K562 (cell line): ENCODE measurements around the gene RNF19B. TPM values are rescaled to one million over a fixed set of nuclear protein-coding genes. Genes with fewer than 3 reads are reported as not detected.

Source experiments
- BACH1 ChIP-seq: fragments of 200-800 bp; sonication (Bioruptor generic); IDR thresholded peaks from 2 replicates; pipeline ENCODE4 v1.6.1; 2016; ENCODE audit warnings: missing genetic modification characterization, missing compliant biosample characterization
- BCOR ChIP-seq: fragments of 450-650 bp; IDR thresholded peaks from 2 replicates; pipeline ENCODE4 v1.6.1; 2016
- CBFA2T3 ChIP-seq: fragments of 450-650 bp; IDR thresholded peaks from 2 replicates; pipeline ENCODE4 v1.6.1; 2017
- DIDO1 ChIP-seq: fragments of 450-650 bp; IDR thresholded peaks from 2 replicates; pipeline ENCODE4 v1.6.1; 2016; ENCODE audit warnings: low read depth, missing biosample characterization, missing genetic modification characterization
- FOXK2 ChIP-seq, 2 experiments: fragments of 450-650 bp; IDR thresholded peaks in 1 of 2; conservative IDR thresholded peaks in 1 of 2; 2 replicates each; pipeline ENCODE4 v1.6.1; 2016; ENCODE audit warnings: low read depth in 2 of 2, mild to moderate bottlenecking in 1 of 2
- GTF2E2 ChIP-seq: fragments of 200-800 bp; sonication (Bioruptor generic); IDR thresholded peaks from 2 replicates; pipeline ENCODE4 v1.6.1; 2016; ENCODE audit warnings: missing genetic modification characterization, missing compliant biosample characterization
- HDAC1 ChIP-seq, 2 experiments: fragments of 450-650 bp; IDR thresholded peaks; 2 replicates each; pipeline ENCODE4 v1.6.1; 2016 to 2017; ENCODE audit warnings: inconsistent platforms in 1 of 2, mild to moderate bottlenecking in 1 of 2, moderate library complexity in 1 of 2
- HDGF ChIP-seq: fragments of 450-650 bp; IDR thresholded peaks from 2 replicates; pipeline ENCODE4 v1.6.1; 2016
- MBD2 ChIP-seq: sonication (generic); IDR thresholded peaks from 2 replicates; pipeline ENCODE4 v1.6.1; 2016; ENCODE audit warnings: low read depth, borderline replicate concordance
- NFIX ChIP-seq: fragments of 250-450 bp; sonication (Bioruptor Pico); IDR thresholded peaks from 2 replicates; pipeline ENCODE4 v1.4.0; 2020; ENCODE audit warnings: low read depth, mild to moderate bottlenecking, moderate library complexity
- PHF20 ChIP-seq: fragments of 450-650 bp; IDR thresholded peaks from 2 replicates; pipeline ENCODE4 v1.6.1; 2018; ENCODE audit not compliant: partially characterized antibody
- PRMT5 ChIP-seq: sonication (generic); formaldehyde crosslinking; IDR thresholded peaks from 2 replicates; pipeline ENCODE4 v1.5.0; 2020; ENCODE audit warnings: missing genetic modification reagents
- PURB ChIP-seq: sonication (generic); formaldehyde crosslinking; IDR thresholded peaks from 2 replicates; pipeline ENCODE4 v1.9.0; 2021; ENCODE audit warnings: low read depth, mild to moderate bottlenecking, missing genetic modification reagents
- SNRNP70 ChIP-seq: fragments of 200-400 bp; formaldehyde crosslinking; optimal IDR thresholded peaks from 2 replicates; pipeline ENCODE3; 2017; ENCODE audit warnings: low read depth, low read length
- THRAP3 ChIP-seq: fragments of 450-650 bp; IDR thresholded peaks from 2 replicates; pipeline ENCODE4 v1.6.1; 2016; ENCODE audit warnings: mild to moderate bottlenecking, inconsistent platforms, borderline replicate concordance
- TSC22D4 ChIP-seq: fragments of 450-650 bp; IDR thresholded peaks from 2 replicates; pipeline ENCODE4 v1.6.1; 2016; ENCODE audit warnings: missing genetic modification characterization, missing biosample characterization, control low read depth
- U2AF1 ChIP-seq: fragments of 200-400 bp; formaldehyde crosslinking; optimal IDR thresholded peaks from 2 replicates; pipeline ENCODE3; 2017; ENCODE audit warnings: mild to moderate bottlenecking, low read depth, low read length, moderate library complexity
- ZBTB9 ChIP-seq: fragments of 450-650 bp; formaldehyde crosslinking; IDR thresholded peaks from 2 replicates; pipeline ENCODE4 v1.4.0; 2020; ENCODE audit warnings: mild to moderate bottlenecking, moderate library complexity
- ZNF23 ChIP-seq: fragments of 250-450 bp; sonication (Bioruptor Pico); IDR thresholded peaks from 2 replicates; pipeline ENCODE4 v1.4.0; 2020; ENCODE audit warnings: mild to moderate bottlenecking
- ZNF3 ChIP-seq: fragments of 250-450 bp; sonication (Bioruptor Pico); IDR thresholded peaks from 2 replicates; pipeline ENCODE4 v1.5.0; 2021; ENCODE audit warnings: mild to moderate bottlenecking, moderate library complexity
- ZNF408 ChIP-seq: fragments of 250-450 bp; sonication (Bioruptor Pico); IDR thresholded peaks from 2 replicates; pipeline ENCODE4 v1.4.0; 2020; ENCODE audit warnings: low read depth, mild to moderate bottlenecking, moderate library complexity
- polyA plus RNA-seq, 8 experiments: library from polyadenylated mRNA; depleted of rRNA in 4 of 8; stranded (reverse) in 5 of 8; unstranded in 3 of 8; fragments of >200 nt; fragmentation: Nextera tagmentation in 2 of 8; fragmentation: Illumina TruSeq in 1 of 8; extraction: Ambion mirVana in 2 of 8; extraction: Trizol in 1 of 8; gene quantifications; 2 replicates each; pipeline versions ENCODE4 v1.2.1 to v1.2.3, GENCODE V29; 2011 to 2014; ENCODE audit warnings: inconsistent platforms in 1 of 8, missing spikeins in 1 of 8
- total RNA-seq, 7 experiments: library from RNA; depleted of rRNA in 6 of 7; stranded (reverse); fragments of >200 nt in 6 of 7; fragmentation: Illumina TruSeq in 2 of 7; extraction: Trizol in 2 of 7; gene quantifications; 2 replicates each; pipeline versions ENCODE4 v1.2.1 to v1.2.3, GENCODE V29; 2011 to 2021; ENCODE audit warnings: low replicate concordance in 1 of 7
- TF ChIP-seq, protein P1 (sequence below): fragments of 450-650 bp; IDR thresholded peaks from 2 replicates; pipeline ENCODE4 v1.6.1; 2016; ENCODE audit warnings: borderline replicate concordance
- TF ChIP-seq, protein P2 (sequence below): fragments of 250-450 bp; sonication (Bioruptor Pico); IDR thresholded peaks from 2 replicates; pipeline ENCODE4 v1.5.0; 2021
- TF ChIP-seq, protein P3 (sequence below): fragments of 450-650 bp; IDR thresholded peaks from 2 replicates; pipeline ENCODE4 v1.6.1; 2016
- TF ChIP-seq, protein P4 (sequence below), 2 experiments: fragments of 450-650 bp in 1 of 2; sonication (generic) in 1 of 2; formaldehyde crosslinking in 1 of 2; IDR thresholded peaks in 1 of 2; conservative IDR thresholded peaks in 1 of 2; 2 replicates each; pipeline versions ENCODE4 v1.6.1 to v1.8.1; 2016 to 2023; ENCODE audit warnings: mild to moderate bottlenecking in 2 of 2, moderate library complexity in 2 of 2, inconsistent platforms in 1 of 2, missing genetic modification reagents in 1 of 2

Gene RNF19B
- total and polyA plus RNA-seq, 9 of the 15 experiments (the other 6 are each of a cell fraction or from before 2014, with no cell fraction given), result 2.6 to 14.9 (median 10.1) TPM

DNA sequence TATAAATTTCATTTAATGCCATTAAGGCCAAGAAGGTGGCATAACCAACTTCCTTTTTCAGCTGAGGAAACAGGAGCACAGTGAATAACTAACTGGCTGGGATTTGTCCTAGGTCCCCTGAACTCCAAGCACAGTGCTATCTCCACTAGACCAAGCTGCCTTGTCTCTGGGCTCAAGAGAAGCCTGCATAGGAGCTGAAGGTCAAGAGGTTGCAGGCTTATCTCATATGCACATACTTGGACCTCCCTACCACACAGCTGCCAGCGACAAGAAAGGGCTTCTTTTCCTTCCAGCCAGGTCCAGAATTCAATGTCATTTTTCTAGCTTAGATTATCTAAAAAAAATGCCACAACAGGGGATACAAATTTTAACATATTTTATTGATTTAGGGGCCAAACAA lies 45.0 kb upstream of the RNF19B start (continued):
- TF ChIP-seq HDAC1 (IDR thresholded peaks at IDR 0.05), result peak; percentile 57 to 94; a peak in 3 of 4 replicates
- TF ChIP-seq ZNF23 (CRISPR knock-in tag), result no peak
- TF ChIP-seq, protein P1, sequence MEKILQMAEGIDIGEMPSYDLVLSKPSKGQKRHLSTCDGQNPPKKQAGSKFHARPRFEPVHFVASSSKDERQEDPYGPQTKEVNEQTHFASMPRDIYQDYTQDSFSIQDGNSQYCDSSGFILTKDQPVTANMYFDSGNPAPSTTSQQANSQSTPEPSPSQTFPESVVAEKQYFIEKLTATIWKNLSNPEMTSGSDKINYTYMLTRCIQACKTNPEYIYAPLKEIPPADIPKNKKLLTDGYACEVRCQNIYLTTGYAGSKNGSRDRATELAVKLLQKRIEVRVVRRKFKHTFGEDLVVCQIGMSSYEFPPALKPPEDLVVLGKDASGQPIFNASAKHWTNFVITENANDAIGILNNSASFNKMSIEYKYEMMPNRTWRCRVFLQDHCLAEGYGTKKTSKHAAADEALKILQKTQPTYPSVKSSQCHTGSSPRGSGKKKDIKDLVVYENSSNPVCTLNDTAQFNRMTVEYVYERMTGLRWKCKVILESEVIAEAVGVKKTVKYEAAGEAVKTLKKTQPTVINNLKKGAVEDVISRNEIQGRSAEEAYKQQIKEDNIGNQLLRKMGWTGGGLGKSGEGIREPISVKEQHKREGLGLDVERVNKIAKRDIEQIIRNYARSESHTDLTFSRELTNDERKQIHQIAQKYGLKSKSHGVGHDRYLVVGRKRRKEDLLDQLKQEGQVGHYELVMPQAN, result no peak
- no peak for TF ChIP-seq PURB (CRISPR knock-in tag)
- no peak for TF ChIP-seq PRMT5 (CRISPR knock-in tag)
- no peak for TF ChIP-seq HDGF
- TF ChIP-seq, protein P2, sequence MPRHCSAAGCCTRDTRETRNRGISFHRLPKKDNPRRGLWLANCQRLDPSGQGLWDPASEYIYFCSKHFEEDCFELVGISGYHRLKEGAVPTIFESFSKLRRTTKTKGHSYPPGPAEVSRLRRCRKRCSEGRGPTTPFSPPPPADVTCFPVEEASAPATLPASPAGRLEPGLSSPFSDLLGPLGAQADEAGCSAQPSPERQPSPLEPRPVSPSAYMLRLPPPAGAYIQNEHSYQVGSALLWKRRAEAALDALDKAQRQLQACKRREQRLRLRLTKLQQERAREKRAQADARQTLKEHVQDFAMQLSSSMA (CRISPR knock-in tag), result no peak
- no peak for TF ChIP-seq SNRNP70
- TF ChIP-seq ZBTB9 (CRISPR knock-in tag), result peak; percentile 74; the same call in 1 of the 2 replicates
- no peak for TF ChIP-seq TSC22D4 (tag)
- no peak for TF ChIP-seq ZNF3
- no peak for TF ChIP-seq THRAP3
- peak; percentile 47; the same call in 1 of the 2 replicates for TF ChIP-seq MBD2
- TF ChIP-seq GTF2E2, result no peak
- TF ChIP-seq ZNF408 (CRISPR knock-in tag), result no peak
- TF ChIP-seq U2AF1, result no peak
- no peak for TF ChIP-seq DIDO1
- peak; percentile 57; the same call in 1 of the 2 replicates for TF ChIP-seq BCOR
- TF ChIP-seq NFIX (CRISPR knock-in tag), result no peak
- TF ChIP-seq PHF20, result no peak
- TF ChIP-seq BACH1 (tag), result no peak
- TF ChIP-seq FOXK2 (conservative IDR thresholded peaks at IDR 0.05 in 1 of 2, IDR thresholded peaks at IDR 0.05 in 1 of 2; ENCODE audit: low read depth in 2 of 2), result 0 out of 4 replicates have a peak, but pooled peaks of 1 of the 2 experiments have one; percentile 10
- TF ChIP-seq, protein P3, sequence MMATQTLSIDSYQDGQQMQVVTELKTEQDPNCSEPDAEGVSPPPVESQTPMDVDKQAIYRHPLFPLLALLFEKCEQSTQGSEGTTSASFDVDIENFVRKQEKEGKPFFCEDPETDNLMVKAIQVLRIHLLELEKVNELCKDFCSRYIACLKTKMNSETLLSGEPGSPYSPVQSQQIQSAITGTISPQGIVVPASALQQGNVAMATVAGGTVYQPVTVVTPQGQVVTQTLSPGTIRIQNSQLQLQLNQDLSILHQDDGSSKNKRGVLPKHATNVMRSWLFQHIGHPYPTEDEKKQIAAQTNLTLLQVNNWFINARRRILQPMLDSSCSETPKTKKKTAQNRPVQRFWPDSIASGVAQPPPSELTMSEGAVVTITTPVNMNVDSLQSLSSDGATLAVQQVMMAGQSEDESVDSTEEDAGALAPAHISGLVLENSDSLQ, result peak; percentile 47
- TF ChIP-seq CBFA2T3, result peak; percentile 99
- TF ChIP-seq, protein P4, sequence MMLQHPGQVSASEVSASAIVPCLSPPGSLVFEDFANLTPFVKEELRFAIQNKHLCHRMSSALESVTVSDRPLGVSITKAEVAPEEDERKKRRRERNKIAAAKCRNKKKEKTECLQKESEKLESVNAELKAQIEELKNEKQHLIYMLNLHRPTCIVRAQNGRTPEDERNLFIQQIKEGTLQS (IDR thresholded peaks at IDR 0.05), result no peak
- TF ChIP-seq, protein P4 (CRISPR knock-in tag; conservative IDR thresholded peaks at IDR 0.05), result no peak
